GM18520 (cell line): ENCODE data around the gene STK38.
"Not testable (repeated sequence)": the region's sequence is repeated elsewhere in the genome, so short reads cannot be mapped to it uniquely, and the experiment has no call there.

Experiments used
- ATAC-seq: cut with Tn5 transposase; IDR thresholded peaks from one replicate; pipeline ENCODE4 v1.9.1; 2021; ENCODE audit not compliant: unreplicated experiment

STK38 gene

GRCh38 chr6:36491378-36491965, 55.8 kb downstream of the STK38 start:
- no peak for ATAC-seq

GRCh38 chr6:36489426-36489825, 57.9 kb downstream of the STK38 start:
- no peak for ATAC-seq

GRCh38 chr6:36488221-36488620, 59.1 kb downstream of the STK38 start:
- no peak for ATAC-seq

- no peak for ATAC-seq
These were observed 59.6 kb downstream of the STK38 start for GRCh38 chr6:36487698-36488097.

- ATAC-seq = no peak
These were observed 62.5 kb downstream of the STK38 start for GRCh38 chr6:36484736-36485135.

GRCh38 chr6:36483326-36483725, 64.0 kb downstream of the STK38 start:
- not testable (repeated sequence) for ATAC-seq

GRCh38 chr6:36479256-36479655, 68.0 kb downstream of the STK38 start:
- no peak for ATAC-seq

GRCh38 chr6:36478051-36478526, 69.2 kb downstream of the STK38 start:
- no peak for ATAC-seq

GRCh38 chr6:36469946-36470345, 77.3 kb downstream of the STK38 start:
- ATAC-seq = no peak

GRCh38 chr6:36469148-36469661, 78.1 kb downstream of the STK38 start:
- ATAC-seq = no peak

GRCh38 chr6:36467625-36468024, 79.7 kb downstream of the STK38 start:
- no peak for ATAC-seq

- no peak for ATAC-seq
These were observed 83.0 kb downstream of the STK38 start for GRCh38 chr6:36464233-36464632.

- ATAC-seq = no peak
These were observed 83.6 kb downstream of the STK38 start for GRCh38 chr6:36463676-36464075.

GRCh38 chr6:36461646-36462045, 85.6 kb downstream of the STK38 start:
- ATAC-seq = no peak

GRCh38 chr6:36460916-36461315, 86.4 kb downstream of the STK38 start:
- ATAC-seq = no peak

GRCh38 chr6:36459501-36459900, 87.8 kb downstream of the STK38 start:
- no peak for ATAC-seq

GRCh38 chr6:36455486-36456027, 91.7 kb downstream of the STK38 start:
- no peak for ATAC-seq

GRCh38 chr6:36452897-36453296, 94.4 kb downstream of the STK38 start:
- ATAC-seq = not testable (repeated sequence)

GRCh38 chr6:36449173-36449572, 98.1 kb downstream of the STK38 start:
- not testable (repeated sequence) for ATAC-seq

GRCh38 chr6:36445621-36446020, 101.7 kb downstream of the STK38 start:
- ATAC-seq = no peak

- no peak for ATAC-seq
These were observed 102.8 kb downstream of the STK38 start for GRCh38 chr6:36444470-36444869.
